Fibroblast of pulmonary artery (primary cell): ENCODE measurements around the gene AGRN.
A peak's percentile ranks its signal among the peaks of the same experiment; 100 is the strongest.
"Not testable (repeated sequence)": the region's sequence is repeated elsewhere in the genome, so short reads cannot be mapped to it uniquely, and the experiment has no call there.

Experiments used
- DNase-seq: peaks from one replicate; pipeline ENCODE4 v3.0.0-alpha.2; 2010; ENCODE audit warnings: low read depth
- H3K4me3 ChIP-seq: replicated peaks from 2 replicates; pipeline ENCODE4 v1.5.1; 2011; ENCODE audit warnings: low read depth, mild to moderate bottlenecking, control low read depth, low read length, moderate library complexity
- TF ChIP-seq, protein P1 (sequence below): IDR thresholded peaks from 2 replicates; pipeline ENCODE4 v1.5.1; 2011; ENCODE audit warnings: mild to moderate bottlenecking, control low read depth, low read length, inconsistent platforms; ENCODE audit errors: missing control alignments

The AGRN gene

DNA sequence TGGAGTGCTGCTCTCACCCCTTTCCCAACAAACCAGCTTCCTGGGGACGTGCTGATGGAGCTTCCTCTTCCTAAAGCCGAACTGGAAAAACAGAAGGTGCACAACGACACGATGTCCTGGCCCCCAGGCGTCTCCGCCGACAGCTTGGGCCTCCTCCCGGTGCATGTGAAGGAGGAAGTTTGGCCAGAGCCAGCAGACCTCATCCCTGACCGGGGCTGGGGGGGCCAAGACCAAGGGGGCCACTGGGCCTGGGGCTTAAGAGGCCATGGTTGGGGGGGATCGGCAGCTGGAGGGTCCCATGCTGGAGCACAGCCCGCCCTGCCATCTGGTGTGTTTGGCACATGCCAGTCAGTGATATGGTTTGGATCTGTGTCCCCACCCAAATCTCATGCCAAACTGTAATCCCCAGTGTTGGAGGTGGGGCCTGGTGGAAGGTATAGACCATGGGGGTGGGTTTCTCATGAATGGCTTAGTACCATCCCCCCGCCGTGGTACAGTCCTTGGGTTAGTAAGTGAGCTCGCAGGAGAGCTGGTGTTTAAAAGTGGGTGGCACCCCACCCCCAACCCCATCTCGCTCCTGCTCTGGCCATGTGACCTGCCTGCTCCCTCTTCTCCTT lies 26.4 kb upstream of the AGRN start:
- H3K4me3 ChIP-seq = no peak overlapping the region
- DNase-seq = no peak
- TF ChIP-seq, protein P1, sequence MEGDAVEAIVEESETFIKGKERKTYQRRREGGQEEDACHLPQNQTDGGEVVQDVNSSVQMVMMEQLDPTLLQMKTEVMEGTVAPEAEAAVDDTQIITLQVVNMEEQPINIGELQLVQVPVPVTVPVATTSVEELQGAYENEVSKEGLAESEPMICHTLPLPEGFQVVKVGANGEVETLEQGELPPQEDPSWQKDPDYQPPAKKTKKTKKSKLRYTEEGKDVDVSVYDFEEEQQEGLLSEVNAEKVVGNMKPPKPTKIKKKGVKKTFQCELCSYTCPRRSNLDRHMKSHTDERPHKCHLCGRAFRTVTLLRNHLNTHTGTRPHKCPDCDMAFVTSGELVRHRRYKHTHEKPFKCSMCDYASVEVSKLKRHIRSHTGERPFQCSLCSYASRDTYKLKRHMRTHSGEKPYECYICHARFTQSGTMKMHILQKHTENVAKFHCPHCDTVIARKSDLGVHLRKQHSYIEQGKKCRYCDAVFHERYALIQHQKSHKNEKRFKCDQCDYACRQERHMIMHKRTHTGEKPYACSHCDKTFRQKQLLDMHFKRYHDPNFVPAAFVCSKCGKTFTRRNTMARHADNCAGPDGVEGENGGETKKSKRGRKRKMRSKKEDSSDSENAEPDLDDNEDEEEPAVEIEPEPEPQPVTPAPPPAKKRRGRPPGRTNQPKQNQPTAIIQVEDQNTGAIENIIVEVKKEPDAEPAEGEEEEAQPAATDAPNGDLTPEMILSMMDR = no peak

DNA sequence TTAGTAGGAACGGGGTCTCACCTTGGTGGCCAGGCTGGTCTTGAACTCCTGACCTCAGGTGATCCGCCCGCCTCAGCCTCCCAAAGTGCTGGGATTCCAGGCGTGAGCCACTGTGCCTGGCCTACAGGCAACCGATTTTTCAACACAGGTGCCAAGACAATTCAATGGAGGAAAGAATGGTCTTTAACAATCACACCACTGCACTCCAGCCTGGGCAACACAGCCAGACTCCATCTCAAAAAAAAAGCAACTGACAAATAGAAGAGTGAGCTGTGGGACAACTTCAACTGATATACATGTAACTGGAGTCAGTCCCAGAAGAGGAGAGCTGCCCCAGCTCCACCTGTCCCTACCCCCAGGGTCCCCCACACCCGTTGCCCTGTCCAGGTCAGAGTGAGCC lies 25.4 kb upstream of the AGRN start:
- not testable (repeated sequence) for DNase-seq, H3K4me3 ChIP-seq

DNA sequence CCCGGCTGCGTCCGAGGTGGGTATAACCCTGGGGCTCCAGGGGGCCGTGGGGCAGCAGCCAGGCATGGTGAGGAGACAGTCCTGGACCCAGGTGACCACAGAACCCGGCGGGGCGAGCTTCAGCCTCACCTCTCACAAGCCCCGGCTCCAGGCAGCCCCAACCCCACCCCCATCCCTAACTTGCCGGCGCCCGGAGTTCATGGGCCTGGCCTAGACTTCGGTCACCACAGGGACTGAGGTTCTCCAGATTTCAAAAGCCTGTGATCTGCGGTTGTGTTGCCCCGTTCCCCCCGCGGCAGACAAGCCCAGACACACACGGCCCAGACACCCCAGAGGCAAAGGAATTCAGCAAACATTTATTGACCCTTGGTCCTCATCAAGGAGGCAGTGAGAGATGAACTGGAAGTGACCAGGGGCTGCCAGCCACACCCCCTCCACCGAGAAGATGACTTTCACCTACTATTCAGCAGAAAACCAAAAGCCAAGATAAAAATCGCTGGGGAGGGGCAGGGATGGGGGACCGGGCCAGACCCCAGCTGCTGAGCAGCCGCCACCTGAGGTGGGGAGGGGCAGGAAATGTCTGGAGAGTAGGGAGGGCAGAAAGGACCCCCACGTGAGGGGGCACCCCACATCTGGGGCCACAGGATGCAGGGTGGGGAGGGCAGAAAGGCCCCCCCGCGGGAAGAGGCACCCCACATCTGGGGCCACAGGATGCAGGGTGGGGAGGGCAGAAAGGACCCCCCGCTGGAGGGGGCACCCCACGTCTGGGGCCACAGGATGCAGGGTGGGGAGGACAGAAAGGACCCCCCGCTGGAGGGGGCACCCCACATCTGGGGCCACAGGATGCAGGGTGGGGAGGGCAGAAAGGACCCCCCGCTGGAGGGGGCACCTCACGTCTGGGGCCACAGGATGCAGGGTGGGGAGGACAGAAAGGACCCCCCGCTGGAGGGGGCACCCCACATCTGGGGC lies 24.0 kb upstream of the AGRN start:
- TF ChIP-seq, protein P1 = no peak
- DNase-seq = no peak
- no peak overlapping the region for H3K4me3 ChIP-seq

DNA sequence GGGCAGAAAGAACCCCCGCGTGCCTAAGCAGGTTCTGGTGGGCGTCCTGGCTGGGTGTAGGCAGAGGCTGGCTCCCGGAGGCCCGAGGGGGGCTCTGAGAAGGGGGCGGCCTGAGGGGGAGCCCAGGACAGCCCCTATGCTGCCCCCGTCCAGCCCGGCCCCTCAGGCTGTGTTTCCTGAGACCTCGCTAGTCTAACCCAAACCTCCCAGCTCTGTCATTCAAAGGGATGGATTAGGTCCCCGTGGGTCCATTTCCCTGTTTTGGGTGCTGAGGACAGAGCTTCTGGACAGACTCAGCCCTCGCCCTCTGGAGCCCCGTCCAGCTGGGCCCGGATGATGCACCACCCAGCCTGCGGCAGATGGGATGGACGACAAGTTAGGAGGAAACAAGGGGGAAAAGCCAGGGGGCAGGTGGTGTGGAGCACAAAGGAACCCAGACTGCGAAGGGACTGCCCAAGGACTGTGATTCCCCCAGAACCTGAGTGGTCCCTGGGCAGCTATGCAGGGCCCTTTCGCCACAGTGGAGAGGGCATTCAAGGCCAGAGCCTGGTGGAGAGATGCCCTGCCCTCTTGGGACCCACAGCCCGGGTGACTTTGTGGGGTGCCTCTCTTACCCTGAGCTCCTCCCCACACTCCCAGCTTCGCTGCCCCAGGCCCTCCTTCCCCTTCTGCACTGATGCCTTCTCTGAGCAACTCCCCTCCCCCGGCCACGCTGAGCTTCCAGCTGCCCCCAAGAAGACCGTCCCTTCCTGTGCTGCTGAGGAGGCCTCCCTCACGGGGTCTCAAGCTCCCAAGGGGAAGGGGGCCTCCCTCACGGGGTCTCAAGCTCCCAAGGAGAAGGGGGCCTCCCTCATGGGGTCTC lies 22.8 kb upstream of the AGRN start:
- no peak overlapping the region for H3K4me3 ChIP-seq
- TF ChIP-seq, protein P1 = no peak
- no peak for DNase-seq

DNA sequence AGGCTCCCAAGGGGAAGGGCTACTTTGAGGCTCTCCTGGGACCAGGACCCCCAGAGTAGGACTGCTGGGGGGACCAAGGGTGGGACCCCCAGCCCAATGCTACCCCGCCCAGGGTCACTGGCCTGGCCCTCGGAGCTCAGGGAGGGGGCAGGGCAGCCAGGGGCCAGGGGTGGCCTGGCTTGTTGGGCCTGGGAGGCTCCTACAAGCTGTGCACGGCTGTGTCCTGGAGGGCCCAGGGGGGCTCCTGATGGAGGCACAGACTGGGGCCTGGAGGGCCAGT lies 22.3 kb upstream of the AGRN start:
- DNase-seq = no peak
- TF ChIP-seq, protein P1 = no peak
- no peak overlapping the region for H3K4me3 ChIP-seq

DNA sequence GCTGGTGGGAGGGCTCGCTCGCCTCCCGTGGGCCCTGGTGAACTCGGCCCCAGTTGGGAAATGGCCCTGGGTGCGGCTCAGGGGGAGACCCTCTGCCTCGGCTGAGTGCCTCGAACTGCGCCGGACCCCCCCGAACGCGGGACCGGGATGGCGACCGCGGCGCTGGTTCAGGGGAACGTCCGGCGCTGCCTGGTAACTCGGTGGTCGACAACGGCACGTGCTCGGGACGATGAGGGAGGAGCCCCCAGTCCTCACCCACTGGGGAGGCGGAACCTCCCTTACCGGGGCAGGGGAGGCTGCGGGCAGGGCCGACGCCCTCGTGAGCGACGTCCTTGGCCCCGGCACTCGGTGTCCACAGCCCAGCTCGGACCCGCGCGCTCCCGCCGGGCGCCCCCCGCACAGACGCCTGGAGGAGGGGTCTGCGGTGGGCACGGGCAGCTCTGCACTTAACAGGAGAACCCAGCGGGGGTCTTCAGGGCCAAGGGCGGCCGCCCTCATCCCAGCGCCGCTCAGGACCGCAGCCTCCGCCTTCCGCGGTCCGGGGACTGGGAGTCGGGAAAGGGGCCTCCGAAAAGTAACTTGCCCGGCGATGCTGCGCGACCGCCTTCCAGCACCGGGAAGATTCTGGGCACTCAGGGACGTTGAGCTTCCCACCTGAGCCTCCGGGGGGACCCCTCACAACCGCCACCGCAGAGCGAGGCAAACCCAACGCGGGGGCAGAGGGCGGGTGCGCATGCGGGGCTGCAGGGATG lies 21.8 kb upstream of the AGRN start:
- H3K4me3 ChIP-seq = peak overlapping the region; percentile 17
- TF ChIP-seq, protein P1 = no peak
- DNase-seq = no peak

DNA sequence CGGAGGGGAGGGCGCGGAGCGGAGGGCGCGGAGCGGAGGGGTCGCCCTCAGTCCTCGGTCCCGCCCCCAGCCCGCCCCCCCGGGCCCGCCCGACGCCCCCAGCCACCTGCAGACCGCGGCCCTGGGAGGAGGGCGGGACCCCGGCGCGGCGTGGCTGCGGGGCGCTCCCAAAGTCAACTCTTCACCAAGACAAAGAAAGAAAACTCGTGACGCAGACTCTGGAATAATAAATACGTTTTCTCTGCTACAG lies 21.2 kb upstream of the AGRN start:
- DNase-seq = peak; percentile 46
- H3K4me3 ChIP-seq = peak overlapping the region; percentile 40
- TF ChIP-seq, protein P1 = no peak
